OCI-LY3 (cell line): ENCODE results near the gene BBX.

Experiments used
- H2AFZ ChIP-seq: fragments of 200-600, 300-600 bp; shearing (Covaris generic); 2 replicates; pipeline ENCODE4 v1.6.0; 2014; ENCODE audit warnings: antibody characterized with exemption, low read depth, low read length
- H3K27ac ChIP-seq: fragments of 200-600, 300-600 bp; sonication (generic); 2 replicates; pipeline ENCODE4 v1.5.1; 2014; ENCODE audit warnings: mild to moderate bottlenecking, low read length, moderate library complexity, mixed read lengths
- H3K27me3 ChIP-seq: fragments of 200-600, 300-600 bp; sonication (generic); 2 replicates; pipeline ENCODE4 v1.6.1; 2014; ENCODE audit warnings: low read depth, low read length, mixed read lengths
- H3K36me3 ChIP-seq: fragments of 200-600, 300-600 bp; sonication (generic); replicated peaks from 2 replicates; pipeline ENCODE3; 2014; ENCODE audit warnings: low read depth, low read length, mixed read lengths
- H3K4me1 ChIP-seq: fragments of 300-600, 200-600 bp; sonication (generic); 2 replicates; pipeline ENCODE4 v1.6.1; 2014; ENCODE audit warnings: low read length, mixed read lengths
- H3K4me2 ChIP-seq: fragments of 200-600, 300-600 bp; sonication (generic); 2 replicates; pipeline ENCODE4 v1.6.1; 2014; ENCODE audit warnings: low read length, mixed read lengths
- H3K4me3 ChIP-seq: fragments of 300-600, 200-600 bp; sonication (generic); 2 replicates; pipeline ENCODE4 v1.5.1; 2014; ENCODE audit warnings: antibody characterized with exemption, mild to moderate bottlenecking, low read length, moderate library complexity
- H3K79me2 ChIP-seq: fragments of 300-600, 200-600 bp; shearing (Covaris generic); 2 replicates; pipeline ENCODE4 v1.6.1; 2014; ENCODE audit warnings: mild to moderate bottlenecking, low read length, mixed read lengths
- H3K9ac ChIP-seq: fragments of 300-600, 200-600 bp; shearing (Covaris generic); 2 replicates; pipeline ENCODE4 v1.6.0; 2014; ENCODE audit warnings: mild to moderate bottlenecking, low read length, moderate library complexity
- H3K9me3 ChIP-seq: fragments of 200-600, 300-600 bp; shearing (Covaris generic); 2 replicates; pipeline ENCODE4 v1.6.1; 2014; ENCODE audit warnings: low read length, mixed read lengths; ENCODE audit not compliant: insufficient read depth
- H4K20me1 ChIP-seq: fragments of 200-600, 300-600 bp; sonication (generic); 2 replicates; pipeline ENCODE4 v1.6.1; 2016; ENCODE audit warnings: low read length, mixed read lengths; ENCODE audit not compliant: insufficient read depth
- EZH2phosphoT487 ChIP-seq: fragments of 200-600 bp; shearing (Covaris generic); IDR thresholded peaks from 2 replicates; pipeline ENCODE4 v1.6.1; 2018; ENCODE audit warnings: antibody characterized with exemption, mixed run types, low read depth
- TF ChIP-seq, protein P1 (sequence below): fragments of 200-600, 300-600 bp; sonication (generic); IDR thresholded peaks from 2 replicates; pipeline ENCODE4 v1.5.1; 2014; ENCODE audit warnings: antibody characterized with exemption, low read length, low read depth

BBX gene

DNA sequence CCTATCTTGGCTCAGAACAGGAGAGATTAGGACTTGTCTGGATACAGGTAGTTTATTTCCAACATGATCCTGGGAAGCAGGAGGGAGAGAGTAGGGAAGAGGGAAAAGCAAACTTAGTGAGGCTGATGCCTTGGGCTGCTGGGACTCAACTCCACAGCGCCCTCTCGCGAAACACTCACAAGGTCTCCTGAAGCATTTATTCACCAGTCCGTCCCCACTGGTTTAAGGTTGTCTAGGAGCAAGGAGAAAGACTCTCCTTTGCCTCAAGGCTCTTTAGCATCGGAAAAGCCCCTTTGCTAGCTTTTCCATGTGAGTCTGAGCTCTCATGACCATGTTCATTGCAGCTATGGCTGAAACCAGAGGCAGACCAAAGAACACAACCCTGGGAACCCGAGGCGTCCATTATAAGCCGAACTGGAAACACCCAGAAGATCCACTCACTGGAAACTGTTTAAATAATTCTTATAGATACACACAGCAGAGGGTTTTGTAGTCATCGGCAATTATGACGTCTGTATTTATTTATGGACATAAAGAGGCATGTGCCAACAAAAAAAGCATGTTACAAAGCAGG, 323.6 kb downstream of the BBX start:
- H3K27me3 ChIP-seq: peaks cover 40% of the 10 kb centered on the region
- peak overlapping the region; percentile 62 for H3K4me3 ChIP-seq
- TF ChIP-seq EZH2phosphoT487: no peak
- TF ChIP-seq, protein P1, sequence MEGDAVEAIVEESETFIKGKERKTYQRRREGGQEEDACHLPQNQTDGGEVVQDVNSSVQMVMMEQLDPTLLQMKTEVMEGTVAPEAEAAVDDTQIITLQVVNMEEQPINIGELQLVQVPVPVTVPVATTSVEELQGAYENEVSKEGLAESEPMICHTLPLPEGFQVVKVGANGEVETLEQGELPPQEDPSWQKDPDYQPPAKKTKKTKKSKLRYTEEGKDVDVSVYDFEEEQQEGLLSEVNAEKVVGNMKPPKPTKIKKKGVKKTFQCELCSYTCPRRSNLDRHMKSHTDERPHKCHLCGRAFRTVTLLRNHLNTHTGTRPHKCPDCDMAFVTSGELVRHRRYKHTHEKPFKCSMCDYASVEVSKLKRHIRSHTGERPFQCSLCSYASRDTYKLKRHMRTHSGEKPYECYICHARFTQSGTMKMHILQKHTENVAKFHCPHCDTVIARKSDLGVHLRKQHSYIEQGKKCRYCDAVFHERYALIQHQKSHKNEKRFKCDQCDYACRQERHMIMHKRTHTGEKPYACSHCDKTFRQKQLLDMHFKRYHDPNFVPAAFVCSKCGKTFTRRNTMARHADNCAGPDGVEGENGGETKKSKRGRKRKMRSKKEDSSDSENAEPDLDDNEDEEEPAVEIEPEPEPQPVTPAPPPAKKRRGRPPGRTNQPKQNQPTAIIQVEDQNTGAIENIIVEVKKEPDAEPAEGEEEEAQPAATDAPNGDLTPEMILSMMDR: peak; percentile 76
- no peak overlapping the region for H3K9ac ChIP-seq
- no peaks in the 10 kb centered on the region for H3K36me3 ChIP-seq
- H4K20me1 ChIP-seq: no peaks in the 10 kb centered on the region
- H3K4me1 ChIP-seq: peaks cover 19% of the 10 kb centered on the region
- H3K4me2 ChIP-seq: peak overlapping the region; percentile 57
- H2AFZ ChIP-seq: 0 out of 2 replicates have a peak overlapping the region, but pooled peaks have one; percentile 9
- no peaks in the 10 kb centered on the region for H3K9me3 ChIP-seq
- no peak overlapping the region for H3K27ac ChIP-seq
- H3K79me2 ChIP-seq: no peaks in the 10 kb centered on the region

DNA sequence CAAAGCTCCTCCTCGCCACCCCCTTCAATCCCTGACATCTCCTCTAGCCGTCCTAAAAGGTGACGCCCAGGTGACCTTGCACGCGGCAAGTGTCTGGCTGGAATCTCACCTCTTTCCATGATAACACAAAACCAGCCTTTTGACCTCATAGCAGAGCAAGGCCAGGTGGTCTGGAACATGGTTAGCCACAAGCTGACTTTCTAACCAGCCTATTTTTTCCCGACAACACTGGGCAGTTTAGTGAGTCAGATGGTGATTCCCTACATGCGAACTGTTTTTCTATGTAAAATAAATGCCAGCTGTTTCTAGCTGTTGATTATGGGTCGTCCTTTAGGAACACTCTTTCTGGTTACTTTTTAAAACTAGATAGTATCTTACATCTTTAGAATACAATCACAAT, 325.0 kb downstream of the BBX start:
- Histone ChIP-seq H3K79me2 (no peaks in the 10 kb centered on the region), H3K36me3 (no peaks in the 10 kb centered on the region), H3K4me3 (no peak overlapping the region), H3K27me3 (peaks cover 40% of the 10 kb centered on the region), H2AFZ (no peak overlapping the region), H3K4me1 (peaks cover 13% of the 10 kb centered on the region), H4K20me1 (no peaks in the 10 kb centered on the region), H3K9ac (no peak overlapping the region), H3K9me3 (no peaks in the 10 kb centered on the region), H3K4me2 (no peak overlapping the region), H3K27ac (no peak overlapping the region)
- TF ChIP-seq, protein P1: no peak
- no peak for TF ChIP-seq EZH2phosphoT487

DNA sequence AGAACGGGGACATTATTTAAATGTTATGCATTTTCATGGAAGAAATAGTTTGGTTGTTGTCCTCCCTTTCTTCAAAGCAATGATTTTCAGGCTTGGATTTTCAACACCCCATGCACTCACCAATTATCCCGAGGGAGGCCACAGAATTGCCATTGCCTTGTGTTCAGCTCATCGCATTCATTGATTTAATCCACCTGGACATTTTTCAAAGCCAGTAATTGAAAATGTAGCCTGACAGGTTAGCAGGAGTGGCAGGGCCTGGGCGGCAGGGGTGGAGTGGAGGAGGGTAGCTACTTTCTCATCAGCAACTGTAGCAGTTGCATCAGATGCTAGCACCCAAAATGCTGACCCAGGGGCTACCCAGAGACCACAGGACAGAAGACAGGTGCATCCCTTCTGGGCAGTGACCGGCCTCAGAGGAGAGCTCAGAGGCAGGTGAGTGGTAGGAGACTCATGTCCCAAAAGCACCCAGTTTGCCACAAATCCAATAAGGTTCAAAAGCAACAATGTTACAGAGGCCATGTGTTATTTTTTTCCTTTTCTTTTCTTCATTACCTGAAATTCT, 325.7 kb downstream of the BBX start:
- no peak overlapping the region for H2AFZ ChIP-seq
- H4K20me1 ChIP-seq: no peaks in the 10 kb centered on the region
- no peaks in the 10 kb centered on the region for H3K79me2 ChIP-seq
- H3K9ac ChIP-seq: no peak overlapping the region
- peaks cover 40% of the 10 kb centered on the region for H3K27me3 ChIP-seq
- H3K36me3 ChIP-seq: no peaks in the 10 kb centered on the region
- H3K9me3 ChIP-seq: no peaks in the 10 kb centered on the region
- no peak for TF ChIP-seq EZH2phosphoT487
- TF ChIP-seq, protein P1: no peak
- H3K4me1 ChIP-seq: peaks cover 12% of the 10 kb centered on the region
- no peak overlapping the region for H3K4me2 ChIP-seq
- H3K4me3 ChIP-seq: no peak overlapping the region
- H3K27ac ChIP-seq: no peak overlapping the region

DNA sequence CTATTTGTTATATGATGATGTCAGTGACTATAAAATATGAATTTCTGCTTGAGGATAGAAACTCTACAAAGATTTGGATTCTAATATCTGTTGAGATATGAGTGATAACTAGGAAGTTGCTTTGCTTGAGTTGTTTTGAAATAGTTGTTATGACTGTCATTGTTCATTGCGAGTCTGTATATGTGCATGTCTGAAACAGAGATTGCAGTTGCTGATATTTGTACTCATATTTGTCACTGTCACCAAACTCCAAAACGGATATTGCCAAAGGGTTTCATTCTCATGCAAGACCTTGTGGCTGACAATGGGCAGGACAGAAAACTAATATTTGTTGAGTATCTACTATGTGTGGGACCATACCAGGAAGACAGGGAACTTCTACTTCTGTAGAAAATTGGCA, 327.9 kb downstream of the BBX start:
- no peak overlapping the region for H3K4me3 ChIP-seq
- no peaks in the 10 kb centered on the region for H4K20me1 ChIP-seq
- no peak overlapping the region for H3K9ac ChIP-seq
- H3K4me1 ChIP-seq: peaks cover 33% of the 10 kb centered on the region
- no peak overlapping the region for H3K27ac ChIP-seq
- H3K36me3 ChIP-seq: no peaks in the 10 kb centered on the region
- no peaks in the 10 kb centered on the region for H3K79me2 ChIP-seq
- TF ChIP-seq, protein P1: no peak
- no peak for TF ChIP-seq EZH2phosphoT487
- H3K27me3 ChIP-seq: peaks cover 37% of the 10 kb centered on the region
- H2AFZ ChIP-seq: no peak overlapping the region
- peak overlapping the region; percentile 9; the same call in 1 of the 2 replicates for H3K4me2 ChIP-seq
- no peaks in the 10 kb centered on the region for H3K9me3 ChIP-seq
